ENCODE measurements around the gene RBM14.

Gene RBM14

GRCh38 chr11:66676282-66676919 is 60.0 kb downstream of the RBM14 start:
- no peak for TF ChIP-seq CTCF (IDR thresholded peaks at IDR 0.05; ENCODE audit: control insufficient read depth, insufficient read depth, low read depth, low read length, missing control alignments)
- H3K4me3 ChIP-seq (ENCODE audit: control insufficient read depth, low read depth, low read length): no peak overlapping the region; the same call in 1 of the 2 replicates

More at GRCh38 chr11:66676282-66676919, 60.0 kb downstream of the RBM14 start:
- no peak for DNase-seq (ENCODE audit: low read depth)

Data from AG09309 (cell line).